Measurements from ENCODE around the gene TMEM179. TPM values are rescaled to one million over a fixed set of nuclear protein-coding genes. Genes with fewer than 3 reads are reported as not detected.
"Not testable (repeated sequence)": the region's sequence is repeated elsewhere in the genome, so short reads cannot be mapped to it uniquely, and the experiment has no call there.

TMEM179 gene
- total RNA-seq, 1 experiment from 2014 or later: 3.2 TPM

GRCh38 chr14:104579939-104580338 lies 24.6 kb downstream of the TMEM179 start:
- H3K27me3 ChIP-seq (ENCODE audit: control insufficient read depth, insufficient read depth, low read length); DNase-seq; H3K4me3 ChIP-seq (ENCODE audit: insufficient read depth, low read depth, low read length); H3K36me3 ChIP-seq (replicated peaks; ENCODE audit: control insufficient read depth, insufficient read depth, low read length): not testable (repeated sequence)

GRCh38 chr14:104579507-104579906 lies 25.1 kb downstream of the TMEM179 start, which contains the start of gene C14orf180:
TSS of gene C14orf180 (plus strand) at chr14:104579764. CDS start at chr14:104586431, 6,667 bp downstream.
- Histone ChIP-seq H3K36me3 (replicated peaks; ENCODE audit: control insufficient read depth, insufficient read depth, low read length) (no peaks in the 10 kb centered on the region), H3K4me3 (ENCODE audit: insufficient read depth, low read depth, low read length) (no peak within 1 kb of the TSS), H3K27me3 (ENCODE audit: control insufficient read depth, insufficient read depth, low read length) (no peaks in the 10 kb centered on the region)
- DNase-seq: no peak

- H3K36me3 ChIP-seq (replicated peaks; ENCODE audit: control insufficient read depth, insufficient read depth, low read length): no peaks in the 10 kb centered on the region
- H3K27me3 ChIP-seq (ENCODE audit: control insufficient read depth, insufficient read depth, low read length): no peaks in the 10 kb centered on the region
- H3K4me3 ChIP-seq (ENCODE audit: insufficient read depth, low read depth, low read length): no peak overlapping the region
- DNase-seq: no peak
Observed at GRCh38 chr14:104578321-104578720, 26.3 kb downstream of the TMEM179 start.

- Histone ChIP-seq H3K27me3 (ENCODE audit: control insufficient read depth, insufficient read depth, low read length) (no peaks in the 10 kb centered on the region), H3K4me3 (ENCODE audit: insufficient read depth, low read depth, low read length) (no peak overlapping the region), H3K36me3 (replicated peaks; ENCODE audit: control insufficient read depth, insufficient read depth, low read length) (no peaks in the 10 kb centered on the region)
- DNase-seq: no peak
Observed at GRCh38 chr14:104577847-104578301, 26.7 kb downstream of the TMEM179 start.

- no peak for DNase-seq
- Histone ChIP-seq H3K27me3 (ENCODE audit: control insufficient read depth, insufficient read depth, low read length) (no peaks in the 10 kb centered on the region), H3K36me3 (replicated peaks; ENCODE audit: control insufficient read depth, insufficient read depth, low read length) (no peaks in the 10 kb centered on the region), H3K4me3 (ENCODE audit: insufficient read depth, low read depth, low read length) (no peak overlapping the region)
Observed at GRCh38 chr14:104577426-104577825, 27.1 kb downstream of the TMEM179 start.

- Histone ChIP-seq H3K4me3 (ENCODE audit: insufficient read depth, low read depth, low read length) (no peak overlapping the region), H3K27me3 (ENCODE audit: control insufficient read depth, insufficient read depth, low read length) (no peaks in the 10 kb centered on the region), H3K36me3 (replicated peaks; ENCODE audit: control insufficient read depth, insufficient read depth, low read length) (no peaks in the 10 kb centered on the region)
- DNase-seq: no peak
Observed at GRCh38 chr14:104576970-104577332, 27.6 kb downstream of the TMEM179 start.

- no peak for DNase-seq
- Histone ChIP-seq H3K4me3 (ENCODE audit: insufficient read depth, low read depth, low read length) (no peak overlapping the region), H3K27me3 (ENCODE audit: control insufficient read depth, insufficient read depth, low read length) (no peaks in the 10 kb centered on the region), H3K36me3 (replicated peaks; ENCODE audit: control insufficient read depth, insufficient read depth, low read length) (no peaks in the 10 kb centered on the region)
Observed at GRCh38 chr14:104576232-104576969, 28.2 kb downstream of the TMEM179 start.

- H3K36me3 ChIP-seq (replicated peaks; ENCODE audit: control insufficient read depth, insufficient read depth, low read length): no peaks in the 10 kb centered on the region
- no peak for DNase-seq
- H3K27me3 ChIP-seq (ENCODE audit: control insufficient read depth, insufficient read depth, low read length): no peaks in the 10 kb centered on the region
- no peak overlapping the region for H3K4me3 ChIP-seq (ENCODE audit: insufficient read depth, low read depth, low read length)
Observed at GRCh38 chr14:104574978-104575583, 29.5 kb downstream of the TMEM179 start.

- no peak for DNase-seq
- H3K27me3 ChIP-seq (ENCODE audit: control insufficient read depth, insufficient read depth, low read length): no peaks in the 10 kb centered on the region
- H3K36me3 ChIP-seq (replicated peaks; ENCODE audit: control insufficient read depth, insufficient read depth, low read length): no peaks in the 10 kb centered on the region
- H3K4me3 ChIP-seq (ENCODE audit: insufficient read depth, low read depth, low read length): no peak overlapping the region
Observed at GRCh38 chr14:104574536-104574935, 30.0 kb downstream of the TMEM179 start.

GRCh38 chr14:104573930-104574329 lies 30.6 kb downstream of the TMEM179 start:
- Histone ChIP-seq H3K27me3 (ENCODE audit: control insufficient read depth, insufficient read depth, low read length) (no peaks in the 10 kb centered on the region), H3K4me3 (ENCODE audit: insufficient read depth, low read depth, low read length) (no peak overlapping the region), H3K36me3 (replicated peaks; ENCODE audit: control insufficient read depth, insufficient read depth, low read length) (no peaks in the 10 kb centered on the region)
- DNase-seq: no peak

- H3K27me3 ChIP-seq (ENCODE audit: control insufficient read depth, insufficient read depth, low read length): no peaks in the 10 kb centered on the region
- H3K4me3 ChIP-seq (ENCODE audit: insufficient read depth, low read depth, low read length): no peak overlapping the region
- DNase-seq: no peak
- H3K36me3 ChIP-seq (replicated peaks; ENCODE audit: control insufficient read depth, insufficient read depth, low read length): no peaks in the 10 kb centered on the region
Observed at GRCh38 chr14:104572668-104573067, 31.9 kb downstream of the TMEM179 start.

GRCh38 chr14:104572024-104572626 lies 32.4 kb downstream of the TMEM179 start:
- Histone ChIP-seq H3K27me3 (ENCODE audit: control insufficient read depth, insufficient read depth, low read length) (no peaks in the 10 kb centered on the region), H3K4me3 (ENCODE audit: insufficient read depth, low read depth, low read length) (no peak overlapping the region), H3K36me3 (replicated peaks; ENCODE audit: control insufficient read depth, insufficient read depth, low read length) (no peaks in the 10 kb centered on the region)
- no peak for DNase-seq

- no peak for DNase-seq
- Histone ChIP-seq H3K27me3 (ENCODE audit: control insufficient read depth, insufficient read depth, low read length) (no peaks in the 10 kb centered on the region), H3K4me3 (ENCODE audit: insufficient read depth, low read depth, low read length) (no peak overlapping the region), H3K36me3 (replicated peaks; ENCODE audit: control insufficient read depth, insufficient read depth, low read length) (no peaks in the 10 kb centered on the region)
Observed at GRCh38 chr14:104571246-104571645, 33.3 kb downstream of the TMEM179 start.

- Histone ChIP-seq H3K36me3 (replicated peaks; ENCODE audit: control insufficient read depth, insufficient read depth, low read length) (no peaks in the 10 kb centered on the region), H3K27me3 (ENCODE audit: control insufficient read depth, insufficient read depth, low read length) (no peaks in the 10 kb centered on the region), H3K4me3 (ENCODE audit: insufficient read depth, low read depth, low read length) (no peak overlapping the region)
- no peak for DNase-seq
Observed at GRCh38 chr14:104569435-104569834, 35.1 kb downstream of the TMEM179 start.

- H3K4me3 ChIP-seq (ENCODE audit: insufficient read depth, low read depth, low read length): no peak overlapping the region
- no peaks in the 10 kb centered on the region for H3K36me3 ChIP-seq (replicated peaks; ENCODE audit: control insufficient read depth, insufficient read depth, low read length)
- no peaks in the 10 kb centered on the region for H3K27me3 ChIP-seq (ENCODE audit: control insufficient read depth, insufficient read depth, low read length)
- DNase-seq: no peak
Observed at GRCh38 chr14:104568620-104569019, 36.0 kb downstream of the TMEM179 start.

Data from H7 (cell line).